IMR-90 (cell line): ENCODE measurements around the gene TCHH. TPM values are rescaled to one million over a fixed set of nuclear protein-coding genes. Genes with fewer than 3 reads are reported as not detected.

Experiments
- ATAC-seq: fragments of 200-7000 bp; cut with Tn5 transposase; 2 replicates; pipeline ENCODE4 v1.9.1; 2020; ENCODE audit warnings: low read depth, mild to moderate bottlenecking, moderate library complexity
- BruUV-seq: library from RNA; stranded (reverse); fragments of 400-500 nt; replicated peaks from 2 replicates; lab custom pipeline; 2021; lab: Mats Ljungman, UMichigan
- CTCF ChIA-PET: fragments of 300-600 bp; formaldehyde crosslinking; extraction: SDS; loops from one replicate; lab custom pipeline; 2021; ENCODE audit warnings: antibody characterized with exemption; lab: Yijun Ruan, JAX
- POLR2A ChIA-PET: fragments of 300-600 bp; sonication (Branson Sonifier 250); formaldehyde crosslinking; loops from one replicate; lab custom pipeline; 2022; ENCODE audit warnings: antibody characterized with exemption; ENCODE audit not compliant: unreplicated experiment; lab: Charles Lee
- DNase-seq: peaks from one replicate; pipeline ENCODE4 v3.0.0; 2013
- H2AFZ ChIP-seq: replicated peaks from 2 replicates; pipeline ENCODE3; 2013; ENCODE audit warnings: low read length, mild to moderate bottlenecking; ENCODE audit not compliant: poor library complexity
- H2AK5ac ChIP-seq: 2 replicates; pipeline ENCODE4 v1.6.1; 2013; ENCODE audit warnings: low read depth, low read length, inconsistent platforms
- H2AK9ac ChIP-seq: replicated peaks from 2 replicates; pipeline ENCODE3; 2013; ENCODE audit warnings: mild to moderate bottlenecking, low read depth, low read length, moderate library complexity; ENCODE audit not compliant: poor library complexity
- H2BK120ac ChIP-seq: 2 replicates; pipeline ENCODE4 v1.6.1; 2013; ENCODE audit warnings: low read depth, low read length, inconsistent platforms
- H2BK15ac ChIP-seq: 3 replicates; pipeline ENCODE4 v1.6.1; 2013; ENCODE audit warnings: low read depth, low read length, inconsistent platforms
- H2BK20ac ChIP-seq: 2 replicates; pipeline ENCODE4 v1.6.1; 2013; ENCODE audit warnings: low read depth, mild to moderate bottlenecking, inconsistent platforms, low read length, moderate library complexity
- H2BK5ac ChIP-seq: 2 replicates; pipeline ENCODE4 v1.6.1; 2013; ENCODE audit warnings: mild to moderate bottlenecking, low read depth, low read length, inconsistent platforms; ENCODE audit not compliant: poor library complexity, severe bottlenecking
- H3K14ac ChIP-seq: replicated peaks from 2 replicates; pipeline ENCODE4 v1.6.1; 2013; ENCODE audit warnings: low read depth, low read length, inconsistent platforms
- H3K18ac ChIP-seq: 2 replicates; pipeline ENCODE4 v1.6.1; 2013; ENCODE audit warnings: low read depth, low read length, control low read depth
- H3K23ac ChIP-seq: 2 replicates; pipeline ENCODE4 v1.6.1; 2013; ENCODE audit warnings: low read depth, low read length, inconsistent platforms
- H3K27ac ChIP-seq: 2 replicates; pipeline ENCODE4 v1.5.1; 2013; ENCODE audit warnings: mild to moderate bottlenecking, control low read depth, low read length; ENCODE audit not compliant: insufficient read depth
- H3K27me3 ChIP-seq: 2 replicates; pipeline ENCODE4 v1.6.1; 2013; ENCODE audit warnings: low read length; ENCODE audit not compliant: control insufficient read depth, insufficient read depth
- H3K36me3 ChIP-seq: 2 replicates; pipeline ENCODE4 v1.6.1; 2013; ENCODE audit warnings: low read length, mixed read lengths; ENCODE audit not compliant: control insufficient read depth, insufficient read depth
- H3K4ac ChIP-seq: 2 replicates; pipeline ENCODE4 v1.6.1; 2013; ENCODE audit warnings: low read depth, low read length, inconsistent platforms
- H3K4me1 ChIP-seq: 2 replicates; pipeline ENCODE4 v1.6.1; 2013; ENCODE audit warnings: low read length, mixed read lengths; ENCODE audit not compliant: control insufficient read depth, insufficient read depth
- H3K4me2 ChIP-seq: 2 replicates; pipeline ENCODE4 v1.6.1; 2013; ENCODE audit warnings: low read depth, mild to moderate bottlenecking, control low read depth, low read length, moderate library complexity
- H3K4me3 ChIP-seq: 2 replicates; pipeline ENCODE4 v1.5.1; 2013; ENCODE audit warnings: low read depth, mild to moderate bottlenecking, control low read depth, low read length, moderate library complexity; ENCODE audit not compliant: insufficient read depth
- H3K56ac ChIP-seq: 2 replicates; pipeline ENCODE4 v1.6.1; 2013; ENCODE audit warnings: low read length, inconsistent platforms; ENCODE audit not compliant: insufficient read depth; ENCODE audit errors: extremely low read depth
- H3K79me1 ChIP-seq, 2 experiments: 2 replicates each; pipeline ENCODE4 v1.6.1; 2013; ENCODE audit warnings: low read length in 2 of 2, inconsistent platforms in 1 of 2, low read depth in 1 of 2
- H3K9ac ChIP-seq: 2 replicates; pipeline ENCODE4 v1.6.1; 2013; ENCODE audit warnings: low read depth, low read length, control low read depth
- H3K9me1 ChIP-seq: 2 replicates; pipeline ENCODE4 v1.6.1; 2013; ENCODE audit warnings: low read length, inconsistent platforms; ENCODE audit not compliant: insufficient read depth
- H3K9me3 ChIP-seq: 2 replicates; pipeline ENCODE4 v1.6.1; 2013; ENCODE audit warnings: low read length; ENCODE audit not compliant: control insufficient read depth, insufficient read depth
- H4K20me1 ChIP-seq: 2 replicates; pipeline ENCODE4 v1.6.1; 2013; ENCODE audit warnings: low read length, inconsistent platforms; ENCODE audit not compliant: insufficient read depth
- H4K5ac ChIP-seq: 2 replicates; pipeline ENCODE4 v1.6.1; 2013; ENCODE audit warnings: mild to moderate bottlenecking, low read depth, low read length, control low read depth
- H4K8ac ChIP-seq, 2 experiments: 2 replicates each; pipeline ENCODE4 v1.6.1; 2013; ENCODE audit warnings: low read depth in 2 of 2, low read length in 2 of 2, control low read depth in 1 of 2, inconsistent platforms in 1 of 2
- H4K91ac ChIP-seq: 2 replicates; pipeline ENCODE4 v1.6.1; 2013; ENCODE audit warnings: low read depth, low read length, inconsistent platforms; ENCODE audit not compliant: insufficient read depth
- BHLHE40 ChIP-seq: fragments of 150-350 bp; IDR thresholded peaks from 2 replicates; pipeline ENCODE4 v1.6.1; 2016; ENCODE audit warnings: mild to moderate bottlenecking, low read depth, low read length
- CEBPB ChIP-seq: IDR thresholded peaks from 2 replicates; pipeline ENCODE4 v1.6.1; 2012; ENCODE audit warnings: low read depth, low read length, improper control_type of control experiment
- CHD1 ChIP-seq: IDR thresholded peaks from 2 replicates; pipeline ENCODE4 v1.6.1; 2012; ENCODE audit warnings: low read depth, low read length, improper control_type of control experiment
- FOS ChIP-seq: fragments of 150-350 bp; IDR thresholded peaks from 2 replicates; pipeline ENCODE4 v1.6.1; 2016; ENCODE audit warnings: low read depth, low read length
- MXI1 ChIP-seq: IDR thresholded peaks from 2 replicates; pipeline ENCODE4 v1.6.1; 2012; ENCODE audit warnings: low read depth, mild to moderate bottlenecking, low read length, moderate library complexity, borderline replicate concordance
- POLR2A ChIP-seq: IDR thresholded peaks from 2 replicates; pipeline ENCODE4 v1.6.1; 2012; ENCODE audit warnings: mild to moderate bottlenecking, low read depth, low read length
- RAD21 ChIP-seq: IDR thresholded peaks from 2 replicates; pipeline ENCODE4 v1.6.1; 2012; ENCODE audit warnings: low read length, improper control_type of control experiment
- WGBS, 2 experiments: methylation state at CpG; one replicate each; pipeline versions ENCODE4 v1.1.5 to v1.1.7; 2013; ENCODE audit warnings: missing lambda C conversion rate in 2 of 2; ENCODE audit not compliant: insufficient read length in 1 of 2; ENCODE audit errors: extremely low coverage in 2 of 2; 5-methylcytosine and 5-hydroxymethylcytosine counted together
- dilution Hi-C: fragments of 300-500 bp; cut with HindIII; formaldehyde crosslinking; loops from one replicate; pipeline ENCODE4 v1.14.3; 2018; ENCODE audit warnings: low sequenced_read_pairs; ENCODE audit not compliant: unreplicated experiment
- in situ Hi-C: fragments of 300-500 bp; cut with MboI; formaldehyde crosslinking; loops from 3 replicates; pipeline ENCODE4 v1.14.3; 2019; ENCODE audit warnings: low sequenced_read_pairs, inconsistent platforms, mixed read lengths
- intact Hi-C: fragments of 100-400 bp; cut with micrococcal nuclease; formaldehyde crosslinking; loops from 2 replicates; pipeline ENCODE4 v1.10.0; 2022
- polyA plus RNA-seq, 3 experiments: library from polyadenylated mRNA; depleted of rRNA; stranded (reverse); fragments of >200 nt; gene quantifications; 2 replicates each; pipeline ENCODE4 v1.2.3, GENCODE V29; 2012; ENCODE audit warnings: low replicate concordance in 1 of 3
- total RNA-seq: library from RNA; depleted of rRNA; stranded (reverse); fragments of >200 nt; gene quantifications from 2 replicates; pipeline ENCODE4 v1.2.3, GENCODE V29; 2012
- TF ChIP-seq, protein P1 (sequence below): fragments of 150-350 bp; IDR thresholded peaks from 2 replicates; pipeline ENCODE4 v1.6.1; 2017; ENCODE audit warnings: mild to moderate bottlenecking, antibody characterized with exemption, low read length, low read depth
- TF ChIP-seq, protein P2 (sequence below): conservative IDR thresholded peaks from 2 replicates; pipeline ENCODE4 v1.5.1; 2012; ENCODE audit warnings: mild to moderate bottlenecking, low read depth, low read length, improper control_type of control experiment
- TF ChIP-seq, protein P3 (sequence below): fragments of 150-350 bp; IDR thresholded peaks from 2 replicates; pipeline ENCODE4 v1.6.1; 2016; ENCODE audit warnings: low read depth, mild to moderate bottlenecking, low read length, moderate library complexity, borderline replicate concordance

TCHH gene
- total and polyA plus RNA-seq, 2 of the 4 experiments (the other 2 are of a cell fraction), result not detected

DNA sequence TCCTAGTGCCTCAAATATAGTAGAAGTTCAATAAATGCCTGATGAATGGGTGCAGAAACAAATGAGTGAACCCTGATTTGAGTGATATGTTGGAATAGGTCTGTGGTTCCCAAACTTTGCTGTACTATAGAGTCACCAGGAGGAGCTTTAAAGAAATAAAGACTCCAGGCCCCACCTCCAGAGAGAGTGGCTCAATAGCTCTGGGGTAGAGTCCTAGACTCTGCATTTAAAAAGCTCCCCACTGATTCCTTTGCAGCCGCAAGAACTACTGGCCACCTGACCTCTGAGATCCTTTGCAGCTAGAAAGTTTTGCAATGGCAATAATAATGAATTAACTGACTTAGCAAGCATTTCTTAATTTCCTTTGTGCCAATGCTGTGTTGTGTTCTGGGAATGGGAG lies 47.3 kb downstream of the TCHH start:
- no peak overlapping the region for H2BK15ac ChIP-seq
- BruUV-seq, result no TSS peak
- no peak overlapping the region for H3K23ac ChIP-seq
- no peak overlapping the region for H2AFZ ChIP-seq
- H3K4me2 ChIP-seq, result no peak overlapping the region
- intact Hi-C loops, result no loop called here
- H2AK5ac ChIP-seq, result no peak overlapping the region
- ChIA-PET CTCF (no interaction called here), POLR2A (no interaction called here)
- H3K9ac ChIP-seq, result no peak overlapping the region
- H3K4ac ChIP-seq, result no peak overlapping the region
- H3K14ac ChIP-seq, result no peak overlapping the region
- no peak overlapping the region for H2AK9ac ChIP-seq
- H4K91ac ChIP-seq, result no peak overlapping the region
- TF ChIP-seq, protein P1, sequence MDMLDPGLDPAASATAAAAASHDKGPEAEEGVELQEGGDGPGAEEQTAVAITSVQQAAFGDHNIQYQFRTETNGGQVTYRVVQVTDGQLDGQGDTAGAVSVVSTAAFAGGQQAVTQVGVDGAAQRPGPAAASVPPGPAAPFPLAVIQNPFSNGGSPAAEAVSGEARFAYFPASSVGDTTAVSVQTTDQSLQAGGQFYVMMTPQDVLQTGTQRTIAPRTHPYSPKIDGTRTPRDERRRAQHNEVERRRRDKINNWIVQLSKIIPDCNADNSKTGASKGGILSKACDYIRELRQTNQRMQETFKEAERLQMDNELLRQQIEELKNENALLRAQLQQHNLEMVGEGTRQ, result no peak
- TF ChIP-seq MXI1, result no peak
- TF ChIP-seq POLR2A, result no peak
- TF ChIP-seq BHLHE40, result no peak
- TF ChIP-seq, protein P2, sequence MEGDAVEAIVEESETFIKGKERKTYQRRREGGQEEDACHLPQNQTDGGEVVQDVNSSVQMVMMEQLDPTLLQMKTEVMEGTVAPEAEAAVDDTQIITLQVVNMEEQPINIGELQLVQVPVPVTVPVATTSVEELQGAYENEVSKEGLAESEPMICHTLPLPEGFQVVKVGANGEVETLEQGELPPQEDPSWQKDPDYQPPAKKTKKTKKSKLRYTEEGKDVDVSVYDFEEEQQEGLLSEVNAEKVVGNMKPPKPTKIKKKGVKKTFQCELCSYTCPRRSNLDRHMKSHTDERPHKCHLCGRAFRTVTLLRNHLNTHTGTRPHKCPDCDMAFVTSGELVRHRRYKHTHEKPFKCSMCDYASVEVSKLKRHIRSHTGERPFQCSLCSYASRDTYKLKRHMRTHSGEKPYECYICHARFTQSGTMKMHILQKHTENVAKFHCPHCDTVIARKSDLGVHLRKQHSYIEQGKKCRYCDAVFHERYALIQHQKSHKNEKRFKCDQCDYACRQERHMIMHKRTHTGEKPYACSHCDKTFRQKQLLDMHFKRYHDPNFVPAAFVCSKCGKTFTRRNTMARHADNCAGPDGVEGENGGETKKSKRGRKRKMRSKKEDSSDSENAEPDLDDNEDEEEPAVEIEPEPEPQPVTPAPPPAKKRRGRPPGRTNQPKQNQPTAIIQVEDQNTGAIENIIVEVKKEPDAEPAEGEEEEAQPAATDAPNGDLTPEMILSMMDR, result no peak
- TF ChIP-seq RAD21, result no peak
- TF ChIP-seq FOS, result no peak
- TF ChIP-seq CHD1, result no peak
- TF ChIP-seq, protein P3, sequence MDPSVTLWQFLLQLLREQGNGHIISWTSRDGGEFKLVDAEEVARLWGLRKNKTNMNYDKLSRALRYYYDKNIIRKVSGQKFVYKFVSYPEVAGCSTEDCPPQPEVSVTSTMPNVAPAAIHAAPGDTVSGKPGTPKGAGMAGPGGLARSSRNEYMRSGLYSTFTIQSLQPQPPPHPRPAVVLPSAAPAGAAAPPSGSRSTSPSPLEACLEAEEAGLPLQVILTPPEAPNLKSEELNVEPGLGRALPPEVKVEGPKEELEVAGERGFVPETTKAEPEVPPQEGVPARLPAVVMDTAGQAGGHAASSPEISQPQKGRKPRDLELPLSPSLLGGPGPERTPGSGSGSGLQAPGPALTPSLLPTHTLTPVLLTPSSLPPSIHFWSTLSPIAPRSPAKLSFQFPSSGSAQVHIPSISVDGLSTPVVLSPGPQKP, result no peak
- no peak for TF ChIP-seq CEBPB
- no peak overlapping the region for H3K18ac ChIP-seq
- no peak overlapping the region for H2BK120ac ChIP-seq
- H3K9me1 ChIP-seq, result no peaks in the 10 kb centered on the region
- no CpG with 5 or more reads among the region's 1 CpG for WGBS, 2 experiments
- H4K8ac ChIP-seq, result no peak overlapping the region
- no peak overlapping the region for H3K56ac ChIP-seq
- H3K27me3 ChIP-seq, result peaks cover 6% of the 10 kb centered on the region
- no peak overlapping the region for H4K5ac ChIP-seq
- no peak overlapping the region for H3K4me3 ChIP-seq
- no peak for DNase-seq
- no peak overlapping the region for H2BK20ac ChIP-seq
- H3K27ac ChIP-seq, result no peak overlapping the region
- H3K79me1 ChIP-seq, result no peaks in the 10 kb centered on the region
- H3K4me1 ChIP-seq, result no peaks in the 10 kb centered on the region
- no peaks in the 10 kb centered on the region for H4K20me1 ChIP-seq
- in situ Hi-C loops, result no loop called here
- H3K9me3 ChIP-seq, result no peaks in the 10 kb centered on the region
- dilution Hi-C loops, result no loop called here
- no peaks in the 10 kb centered on the region for H3K36me3 ChIP-seq
- no peak for ATAC-seq
- no peak overlapping the region for H2BK5ac ChIP-seq
